NCI-H748 (cell line): Measurements from ENCODE around the gene SOX30.

ENCODE experiments used
- DNase-seq: peaks from one replicate; lab custom pipeline; 2025; ENCODE audit not compliant: unreplicated experiment; lab: John Stamatoyannopoulos, UW

The SOX30 gene

DNA sequence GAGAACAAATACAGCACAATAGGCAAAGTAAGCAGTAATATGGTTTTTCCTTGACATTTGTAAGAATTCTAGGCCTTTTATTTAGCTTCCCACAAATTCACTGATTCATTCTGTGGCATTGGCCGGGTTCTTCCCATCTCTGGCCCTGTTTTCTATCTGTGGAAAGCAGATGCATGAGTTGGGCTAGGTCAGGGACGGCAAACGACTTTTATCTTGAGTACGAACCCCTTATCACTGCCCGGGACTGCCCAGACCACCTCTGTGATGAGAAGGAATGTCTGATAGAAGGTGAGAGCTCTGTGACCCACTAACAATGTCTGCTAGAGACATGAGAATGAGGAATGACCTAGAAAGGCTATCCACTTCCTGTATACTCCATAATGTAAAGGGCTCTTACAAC lies 41.2 kb downstream of the SOX30 start:
- DNase-seq, result no peak

DNA sequence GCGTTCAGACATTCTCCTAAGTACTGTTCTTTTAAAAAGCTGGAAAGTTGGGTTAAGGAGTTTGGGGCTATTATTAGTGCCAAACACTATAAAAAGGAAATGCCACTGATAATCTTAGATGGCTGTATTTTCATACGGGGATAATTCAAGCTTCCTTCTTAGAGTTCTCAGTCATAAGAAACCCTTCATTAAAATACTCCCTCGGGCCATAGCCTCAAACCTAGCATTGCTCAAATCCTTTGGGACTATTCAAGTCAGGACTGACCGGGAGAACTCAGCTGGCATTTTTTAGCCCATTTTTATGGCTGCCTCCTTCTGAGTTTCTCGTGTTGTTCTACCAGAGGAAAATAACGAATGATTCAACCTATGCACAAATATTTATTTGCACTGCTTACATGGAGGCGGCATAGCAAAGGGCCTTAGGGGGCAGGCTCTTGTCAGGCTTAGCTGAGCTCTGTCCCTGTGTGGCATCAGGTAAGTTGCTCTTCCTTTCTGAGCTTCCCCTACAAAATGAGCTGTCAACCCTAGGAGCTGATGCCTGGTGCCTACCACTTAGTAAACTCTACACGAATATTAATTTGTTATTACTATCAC lies 43.2 kb downstream of the SOX30 start:
- no peak for DNase-seq

DNA sequence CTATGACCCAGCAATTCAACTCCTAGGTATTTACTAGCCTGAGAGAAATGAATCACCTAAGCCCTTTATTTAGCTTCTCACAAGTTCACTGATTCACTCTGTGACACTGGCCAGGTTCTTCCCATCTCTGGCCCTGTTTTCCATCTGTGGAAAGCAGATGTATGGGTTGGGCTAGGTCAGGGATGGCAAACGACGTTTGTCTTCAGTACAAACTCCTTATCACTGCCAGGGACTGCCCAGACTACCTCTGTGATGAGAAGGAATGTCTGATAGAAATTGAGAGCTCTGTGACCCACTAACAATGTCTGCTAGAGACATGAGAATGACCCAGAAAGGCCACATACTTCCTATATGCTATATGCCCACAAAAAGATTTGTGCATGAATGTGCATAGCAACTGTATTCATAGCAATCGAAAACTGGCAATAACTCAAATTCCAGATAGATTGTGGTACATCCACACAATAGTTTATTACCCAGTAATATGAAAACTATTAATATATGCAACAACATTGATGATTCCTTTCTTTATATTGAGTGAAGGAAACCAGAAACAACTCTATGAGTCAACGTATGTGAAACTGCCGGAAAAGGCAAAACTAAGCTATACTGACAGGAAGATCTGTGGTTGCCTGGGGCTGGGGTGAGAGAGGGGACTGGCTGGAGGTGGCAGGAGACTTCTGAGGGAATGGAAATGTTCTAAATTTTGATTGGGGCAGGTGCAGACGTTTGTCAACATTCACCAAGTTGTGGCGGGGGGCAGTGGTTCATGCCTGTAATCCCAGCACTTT lies 44.7 kb downstream of the SOX30 start:
- no peak for DNase-seq

DNA sequence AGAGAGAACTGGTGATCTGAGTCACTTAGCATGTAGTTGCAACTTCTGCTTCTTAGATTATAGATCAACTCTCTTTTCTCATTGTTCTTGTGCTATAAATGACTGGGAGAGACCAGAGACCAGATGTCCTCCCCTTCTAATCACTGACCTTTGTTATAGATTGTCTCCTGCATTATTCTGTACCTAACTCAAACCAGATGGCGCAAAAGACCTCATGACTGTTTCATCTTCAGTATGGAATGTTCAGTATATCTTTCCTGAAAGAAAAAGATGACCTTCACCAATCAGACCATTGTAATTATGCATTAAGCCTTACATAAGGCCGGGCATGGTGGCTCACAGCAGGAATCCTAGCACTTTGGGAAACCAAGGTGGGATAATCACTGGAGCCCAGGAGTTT lies 46.2 kb downstream of the SOX30 start:
- no peak for DNase-seq

DNA sequence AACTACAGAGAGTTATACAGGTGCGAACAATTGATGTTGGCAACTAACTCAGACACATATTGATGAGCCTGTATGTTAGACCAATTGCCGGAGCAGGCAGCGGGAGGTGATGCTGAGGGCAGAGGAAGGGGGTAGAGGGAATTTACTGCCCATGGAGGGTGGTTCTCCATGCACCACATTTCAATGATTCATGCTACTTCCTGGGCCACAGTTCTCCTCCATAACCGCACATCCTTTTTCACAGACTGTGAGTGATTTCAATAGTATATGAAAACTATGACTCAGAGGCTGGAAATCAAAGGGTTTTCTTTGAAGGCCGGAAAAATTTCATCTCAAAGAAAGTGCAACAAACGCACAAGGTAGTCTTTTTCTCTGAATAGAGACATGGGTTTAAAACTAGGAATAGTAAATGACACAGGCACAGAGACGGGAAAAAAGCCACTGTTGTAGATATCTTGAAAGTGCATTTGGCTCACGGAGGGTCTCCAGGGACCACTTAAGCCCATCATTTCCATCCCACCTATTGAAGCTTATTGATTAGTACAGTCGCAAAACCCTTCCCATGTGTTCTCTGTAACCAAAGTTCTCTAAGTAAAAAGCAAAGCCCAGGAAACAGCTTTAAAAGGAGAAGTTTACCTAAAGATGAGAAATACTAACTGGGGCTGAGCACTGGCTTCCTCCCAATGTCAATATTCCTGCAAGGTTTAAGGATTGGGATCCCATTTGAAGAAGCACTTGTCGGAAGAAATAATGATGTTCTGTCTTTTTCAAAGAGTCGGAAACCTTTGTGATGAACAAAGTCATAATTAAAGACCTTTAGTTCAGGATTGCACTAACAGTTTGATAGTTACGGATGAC lies 48.7 kb downstream of the SOX30 start:
- DNase-seq, result no peak

DNA sequence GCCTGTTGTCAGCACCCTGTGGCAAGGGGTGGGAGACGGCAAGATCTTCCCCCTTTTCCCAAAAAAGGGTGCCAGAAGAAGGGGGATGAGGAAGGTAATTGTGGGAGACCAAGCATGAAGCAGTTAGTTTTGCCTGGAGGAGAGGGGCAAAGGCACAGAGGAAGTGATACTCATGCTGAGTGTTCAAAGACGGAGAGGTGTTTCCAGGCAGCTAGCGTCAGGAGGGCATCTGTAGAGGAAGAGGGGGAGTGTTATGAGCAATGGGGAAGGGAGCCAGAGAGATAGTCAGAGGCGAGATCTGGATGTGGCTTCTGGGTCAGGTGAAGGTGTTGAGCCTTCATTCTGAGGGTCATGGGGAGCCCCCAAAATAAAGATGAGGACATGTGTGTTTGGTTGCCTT lies 49.7 kb downstream of the SOX30 start:
- DNase-seq, result no peak

DNA sequence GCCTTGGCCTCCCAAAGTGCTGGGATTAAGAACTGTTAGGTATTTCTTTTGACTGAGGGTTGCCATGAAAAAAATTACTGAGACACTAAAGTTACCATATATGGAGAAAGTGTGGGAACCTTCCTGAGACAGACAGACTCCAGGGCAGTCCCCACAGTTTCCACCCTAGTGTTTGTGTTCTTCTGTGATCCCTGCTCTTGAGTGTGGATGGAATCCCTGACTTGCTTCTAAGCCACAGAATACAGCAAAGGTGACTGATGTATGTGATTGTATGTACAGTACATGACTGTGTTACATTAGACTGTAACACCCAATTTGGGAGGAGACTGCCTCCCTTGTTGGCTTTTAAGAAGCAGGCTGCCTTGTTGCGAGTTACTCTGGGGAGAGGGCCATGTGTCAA lies 52.0 kb downstream of the SOX30 start:
- no peak for DNase-seq

DNA sequence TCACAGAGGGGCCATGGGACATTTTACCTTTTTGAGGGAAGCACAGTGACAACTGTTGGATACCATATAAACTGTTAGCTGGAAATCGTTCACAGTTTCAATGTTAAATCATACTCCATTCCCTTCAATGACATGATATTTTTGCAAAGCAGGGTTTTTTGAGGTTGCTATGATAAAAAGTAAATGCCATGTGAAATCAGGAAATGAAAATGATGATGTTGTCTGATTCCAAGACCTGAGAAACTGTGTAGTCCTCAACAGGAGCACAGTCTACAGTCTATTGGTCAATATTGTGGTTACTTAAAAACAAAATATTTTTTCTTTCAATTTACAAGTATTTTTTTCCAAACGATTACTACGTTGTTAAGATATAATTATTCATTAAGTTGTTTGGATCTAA lies 52.7 kb downstream of the SOX30 start:
- DNase-seq, result no peak

DNA sequence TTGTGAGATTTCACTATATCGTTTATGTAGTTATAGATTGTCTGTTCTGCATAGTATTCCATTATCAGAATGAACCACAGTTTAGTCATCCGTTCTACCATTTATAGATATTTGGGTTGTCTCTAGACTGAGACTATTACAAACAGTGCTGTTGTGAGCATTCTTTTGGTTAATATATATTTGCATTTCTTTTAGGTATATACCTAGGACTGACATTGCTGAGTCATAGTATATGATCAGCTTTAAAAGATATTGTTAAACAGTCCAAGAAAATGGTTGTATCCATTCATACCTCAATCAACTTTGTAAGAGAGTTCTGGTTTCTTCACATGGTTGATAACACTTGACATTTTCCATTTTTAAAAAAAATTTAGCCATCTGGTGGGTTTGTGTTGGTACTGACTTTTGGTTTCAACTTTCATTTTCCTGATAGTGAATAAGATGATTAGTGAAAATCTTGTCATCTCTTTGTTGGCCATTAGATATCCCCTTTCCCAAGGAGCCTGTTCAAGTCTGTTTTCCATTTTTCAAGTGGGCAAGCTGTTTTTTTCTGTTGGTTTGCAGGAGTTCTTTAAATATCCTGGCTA lies 53.8 kb downstream of the SOX30 start:
- DNase-seq, result no peak

DNA sequence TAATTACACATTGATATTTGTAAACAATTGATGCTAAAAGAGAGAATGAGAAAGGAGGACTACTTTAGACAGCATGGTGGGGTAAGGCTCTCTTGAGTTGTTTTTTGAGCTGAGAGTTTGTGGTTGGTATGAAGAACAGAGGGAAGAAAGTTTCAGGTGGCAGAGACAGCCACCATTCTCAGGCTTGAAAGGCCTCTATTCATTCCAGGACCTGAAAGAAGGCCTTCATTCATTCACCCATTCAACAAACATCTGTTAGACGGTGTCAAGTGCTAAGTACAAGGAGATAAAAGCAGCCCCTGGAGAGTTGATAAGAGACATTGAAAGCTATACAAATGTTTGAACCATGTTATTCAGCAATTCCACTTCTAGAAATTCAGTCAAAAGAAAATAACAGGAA lies 55.0 kb downstream of the SOX30 start:
- no peak for DNase-seq

DNA sequence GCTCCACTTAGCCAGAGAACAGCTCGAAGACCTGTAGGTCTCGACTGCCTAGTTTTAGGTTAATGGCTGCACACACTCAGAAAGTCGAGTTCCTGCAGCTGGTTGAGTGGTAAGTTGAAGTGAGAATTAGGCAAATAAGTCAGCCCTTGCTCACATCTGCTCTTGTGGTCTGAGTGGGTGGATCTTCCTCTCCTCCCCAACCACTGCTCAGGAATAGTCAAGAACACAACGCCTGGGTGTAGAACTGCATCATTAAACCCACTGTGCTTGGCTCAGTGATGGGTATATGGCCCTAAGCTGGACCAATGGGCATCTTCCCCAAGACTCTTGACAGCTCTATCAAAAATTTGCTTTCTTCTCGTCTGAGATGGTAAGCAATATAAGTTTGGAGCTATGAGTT lies 55.8 kb downstream of the SOX30 start:
- DNase-seq, result no peak

DNA sequence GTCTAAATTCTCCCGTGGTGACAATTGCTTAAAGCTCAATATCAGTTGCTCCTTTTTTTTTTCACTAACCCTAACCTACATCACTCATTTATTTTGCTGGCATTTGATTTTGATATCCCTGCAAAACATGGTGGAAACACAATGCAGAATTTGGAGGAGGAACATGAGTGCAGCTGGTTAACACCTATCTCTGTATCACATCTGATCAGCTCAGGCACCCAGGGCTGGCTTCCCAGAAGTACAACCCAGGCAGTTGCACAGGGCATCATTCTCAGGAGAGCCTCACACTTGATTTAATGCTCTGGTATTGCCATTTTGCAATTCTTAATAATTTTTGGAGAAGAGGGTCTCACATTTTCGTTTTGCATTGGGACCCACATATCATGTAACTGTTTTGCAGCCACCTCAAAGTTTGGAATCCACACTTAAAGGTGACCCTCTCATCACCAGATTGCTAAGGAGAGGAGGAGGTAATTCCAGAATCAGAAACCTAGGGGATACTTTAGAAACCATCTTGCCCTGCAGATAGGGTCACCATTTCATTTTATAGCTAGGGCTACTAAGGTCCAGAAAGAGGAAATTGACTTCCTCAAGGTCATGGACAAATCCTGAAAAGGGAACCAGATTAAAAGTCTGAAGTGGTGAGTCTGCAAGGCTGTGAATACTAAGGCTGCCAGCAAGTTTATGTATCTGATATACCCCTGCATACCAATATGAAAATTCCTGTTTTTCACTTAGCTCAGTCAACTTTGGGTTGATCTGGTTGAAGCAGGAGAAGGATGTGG lies 57.4 kb downstream of the SOX30 start:
- DNase-seq, result no peak

DNA sequence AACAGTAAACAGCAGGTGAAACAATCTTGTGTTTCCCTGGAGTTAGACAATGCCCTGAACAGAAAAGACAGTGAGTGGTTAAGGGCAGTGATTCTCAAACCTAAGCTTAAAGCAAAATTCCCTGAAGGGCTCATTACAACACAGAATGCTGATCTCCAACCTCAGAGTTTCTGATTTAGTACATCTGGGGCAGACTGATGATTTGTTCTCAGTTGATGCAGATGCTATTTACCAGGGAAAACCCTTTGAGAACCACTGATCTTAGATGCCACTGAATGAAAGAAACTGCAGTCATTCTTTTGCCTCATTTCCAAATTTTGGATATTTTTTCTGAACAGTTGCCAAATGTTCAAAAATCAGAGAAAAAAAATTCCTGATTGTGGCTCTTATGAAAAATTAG lies 58.0 kb downstream of the SOX30 start:
- DNase-seq, result no peak

DNA sequence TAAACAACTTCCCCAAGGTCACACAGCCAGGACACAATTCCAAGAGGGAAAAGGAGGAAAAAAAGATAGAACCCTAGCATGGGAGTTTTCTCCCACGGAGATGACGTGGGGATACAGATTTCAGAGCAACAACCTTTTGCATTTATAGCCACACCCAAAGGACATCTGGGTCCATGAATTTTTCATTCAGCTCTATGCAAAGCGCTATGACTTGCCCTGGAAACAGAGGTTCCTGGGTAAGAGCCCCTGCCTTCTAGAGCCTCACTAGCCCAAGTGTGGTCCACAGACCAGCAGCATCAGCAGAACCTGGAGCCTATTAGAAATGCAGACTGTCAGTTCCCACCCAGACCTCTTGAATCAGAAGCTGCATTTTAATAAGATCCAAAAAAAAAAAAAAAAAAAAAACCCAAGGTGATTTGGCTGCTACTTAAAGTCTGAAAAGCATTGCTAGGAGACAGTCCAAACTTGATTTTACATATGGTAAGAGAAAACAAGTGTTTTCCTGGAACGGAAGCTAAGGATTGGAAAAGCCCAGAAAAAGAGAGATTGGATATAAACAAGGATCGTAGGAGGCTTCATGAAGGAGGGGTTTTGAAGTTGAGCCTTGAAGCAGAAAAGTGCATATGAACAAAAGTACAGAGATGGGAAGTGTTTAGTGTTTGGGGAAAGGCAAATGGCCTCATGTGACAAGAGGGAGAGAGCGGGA lies 59.0 kb downstream of the SOX30 start:
- no peak for DNase-seq

DNA sequence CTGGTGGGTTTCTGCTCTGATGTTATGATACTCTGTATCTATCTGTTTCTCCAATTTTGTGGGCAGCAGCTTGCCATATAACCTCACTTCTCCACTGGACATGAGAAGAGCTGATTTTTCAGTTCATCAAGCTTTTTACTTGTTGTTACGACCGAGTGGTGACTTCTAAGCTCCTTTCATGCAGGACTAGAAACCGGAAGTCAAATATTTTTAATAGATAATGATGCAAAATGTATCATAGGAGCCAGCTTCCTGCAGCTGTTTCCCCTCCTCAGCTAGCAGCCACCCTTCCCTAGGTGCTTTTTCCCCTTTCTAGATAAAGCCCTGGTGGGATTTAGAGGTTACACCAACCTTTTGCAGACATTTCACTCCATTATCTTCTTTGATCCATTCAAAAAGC lies 59.6 kb downstream of the SOX30 start:
- no peak for DNase-seq

DNA sequence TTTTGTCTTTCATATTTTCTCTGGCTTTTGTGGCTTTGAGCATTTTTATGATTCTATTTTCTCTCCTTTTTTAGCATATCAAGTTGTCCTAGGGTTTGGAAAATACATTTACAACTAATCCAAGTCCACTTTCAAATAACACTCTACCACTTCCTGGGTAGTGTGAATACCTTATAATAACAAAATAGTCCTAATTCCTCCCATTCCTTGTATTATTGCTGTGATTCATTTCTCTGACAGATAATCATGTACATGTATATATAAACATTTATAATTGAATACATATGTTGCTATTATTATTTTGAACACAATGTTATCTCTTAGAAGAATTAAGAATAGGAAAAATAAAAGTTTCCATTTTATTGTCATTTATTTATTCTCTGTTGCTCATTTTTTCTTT lies 61.8 kb downstream of the SOX30 start:
- DNase-seq, result no peak

DNA sequence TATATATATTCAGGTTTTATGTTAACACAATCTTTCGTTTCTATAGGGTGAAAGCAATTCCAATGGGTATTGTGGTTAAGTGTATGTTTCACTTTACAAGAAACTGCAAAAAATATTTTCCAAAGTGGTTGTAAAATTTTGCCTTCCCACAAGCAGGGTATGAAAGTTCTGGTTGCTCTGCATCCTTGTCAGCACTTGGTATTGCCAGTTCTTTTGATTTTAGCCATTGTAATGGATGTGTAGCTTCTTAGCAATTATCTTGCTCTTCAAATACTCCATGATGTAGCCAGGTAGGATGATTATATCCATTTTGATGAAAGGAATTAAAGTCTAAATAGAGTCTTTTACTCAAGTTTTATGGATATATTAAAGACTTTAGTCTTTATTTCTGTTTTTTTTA lies 67.6 kb downstream of the SOX30 start:
- no peak for DNase-seq

DNA sequence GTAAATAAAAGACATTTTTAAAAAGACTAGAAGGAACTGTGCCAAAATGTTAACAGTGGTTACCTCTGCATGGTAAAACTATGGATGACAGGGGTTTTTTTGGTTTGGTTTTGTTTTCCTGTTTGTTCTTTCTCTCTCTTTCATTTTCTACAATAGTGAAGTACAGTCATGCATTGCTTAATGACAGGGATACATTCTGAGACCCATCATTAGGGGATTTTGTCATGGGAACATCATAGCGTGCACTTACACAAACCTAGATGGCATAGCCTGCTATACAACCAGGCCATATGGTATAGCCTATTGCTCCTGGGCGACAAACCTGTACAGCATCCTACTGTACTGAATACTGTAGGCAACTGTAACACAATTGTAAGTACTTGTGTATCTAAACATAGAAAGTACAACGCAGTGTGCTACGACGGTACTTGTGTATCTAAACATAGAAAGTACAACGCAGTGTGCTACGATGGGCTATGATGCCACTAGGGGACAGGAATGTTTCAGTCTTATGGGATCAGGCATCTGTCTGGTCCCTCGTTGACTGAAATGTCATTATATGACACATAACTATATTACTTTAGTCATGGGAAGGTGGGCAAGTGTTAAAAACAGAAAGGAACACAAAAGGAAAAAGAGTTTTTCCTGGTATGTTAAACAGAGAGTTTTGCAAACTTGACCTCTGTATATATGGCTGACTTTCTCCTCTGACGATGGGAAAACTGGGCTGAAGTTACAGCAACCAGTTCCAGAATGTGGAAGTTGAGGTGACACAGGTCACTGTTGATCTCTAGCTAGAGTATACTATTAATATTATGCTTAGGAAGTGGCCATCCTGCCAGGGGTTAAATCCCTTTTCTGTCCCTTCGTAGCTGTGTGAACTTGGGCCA lies 69.3 kb downstream of the SOX30 start:
- DNase-seq, result no peak

DNA sequence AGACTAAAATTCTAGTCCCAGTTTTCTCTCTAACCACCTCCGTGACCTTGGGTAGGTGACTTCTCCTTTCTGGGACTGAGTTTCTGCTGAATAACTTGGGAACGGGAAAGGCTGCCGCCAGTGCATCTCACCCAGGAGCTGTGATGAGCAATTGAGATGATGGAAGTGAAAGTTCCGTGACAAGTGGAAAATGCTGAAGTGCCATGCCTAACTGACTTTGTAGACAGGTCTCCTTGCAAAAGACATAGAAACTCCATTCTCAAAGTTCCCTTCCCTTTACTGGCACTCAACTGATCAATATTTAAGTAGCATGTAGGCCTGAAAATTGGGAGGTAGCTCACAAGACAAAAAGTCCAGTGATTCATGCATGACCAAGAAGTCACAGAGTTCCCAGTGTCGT lies 70.3 kb downstream of the SOX30 start:
- no peak for DNase-seq
